ENCODE results near the gene AGAP3. TPM values are rescaled to one million over a fixed set of nuclear protein-coding genes. Genes with fewer than 3 reads are reported as not detected.

The AGAP3 gene
- total RNA-seq, 1 experiment from 2014 or later = 103 TPM

DNA sequence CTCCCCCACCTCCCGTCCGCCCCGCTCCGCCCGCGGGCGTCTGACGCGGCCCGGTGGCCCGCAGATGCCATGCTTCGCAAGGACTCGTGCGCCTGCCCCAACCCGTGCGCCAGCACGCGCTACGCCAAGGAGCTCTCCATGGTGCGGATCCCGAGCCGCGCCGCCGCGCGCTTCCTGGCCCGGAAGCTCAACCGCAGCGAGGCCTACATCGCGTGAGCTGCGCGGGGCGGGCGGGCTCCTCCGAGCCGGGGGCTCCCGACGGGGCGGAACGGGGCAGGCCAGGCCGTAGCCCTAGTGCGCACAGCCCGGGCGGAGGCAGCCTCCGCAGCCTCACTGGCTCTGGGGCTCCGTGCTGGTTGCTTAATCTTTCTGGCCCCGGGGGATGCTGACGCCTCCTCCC, 35.2 kb upstream of the AGAP3 start:
- intact Hi-C loops (cut with micrococcal nuclease; ENCODE audit: unreplicated experiment) (no loop called here), in situ Hi-C loops (cut with HindIII; ENCODE audit: low pct_unique_long_range_greater_than_20kb, low sequenced_read_pairs) (no loop called here)
- BruUV-seq (replicated peaks) = no TSS peak
- H3K4me3 ChIP-seq (ENCODE audit: low read depth in 2 of 2, low read length in 2 of 2) = no peak overlapping the region
- TF ChIP-seq POLR2AphosphoS5 (IDR thresholded peaks at IDR 0.05; ENCODE audit: low read depth, low read length) (no peak), SIN3A (IDR thresholded peaks at IDR 0.05; ENCODE audit: borderline replicate concordance, insufficient read depth, low read depth, low read length) (0 out of 2 replicates have a peak, but pooled peaks have one; percentile 45)
- TF ChIP-seq, protein P1, sequence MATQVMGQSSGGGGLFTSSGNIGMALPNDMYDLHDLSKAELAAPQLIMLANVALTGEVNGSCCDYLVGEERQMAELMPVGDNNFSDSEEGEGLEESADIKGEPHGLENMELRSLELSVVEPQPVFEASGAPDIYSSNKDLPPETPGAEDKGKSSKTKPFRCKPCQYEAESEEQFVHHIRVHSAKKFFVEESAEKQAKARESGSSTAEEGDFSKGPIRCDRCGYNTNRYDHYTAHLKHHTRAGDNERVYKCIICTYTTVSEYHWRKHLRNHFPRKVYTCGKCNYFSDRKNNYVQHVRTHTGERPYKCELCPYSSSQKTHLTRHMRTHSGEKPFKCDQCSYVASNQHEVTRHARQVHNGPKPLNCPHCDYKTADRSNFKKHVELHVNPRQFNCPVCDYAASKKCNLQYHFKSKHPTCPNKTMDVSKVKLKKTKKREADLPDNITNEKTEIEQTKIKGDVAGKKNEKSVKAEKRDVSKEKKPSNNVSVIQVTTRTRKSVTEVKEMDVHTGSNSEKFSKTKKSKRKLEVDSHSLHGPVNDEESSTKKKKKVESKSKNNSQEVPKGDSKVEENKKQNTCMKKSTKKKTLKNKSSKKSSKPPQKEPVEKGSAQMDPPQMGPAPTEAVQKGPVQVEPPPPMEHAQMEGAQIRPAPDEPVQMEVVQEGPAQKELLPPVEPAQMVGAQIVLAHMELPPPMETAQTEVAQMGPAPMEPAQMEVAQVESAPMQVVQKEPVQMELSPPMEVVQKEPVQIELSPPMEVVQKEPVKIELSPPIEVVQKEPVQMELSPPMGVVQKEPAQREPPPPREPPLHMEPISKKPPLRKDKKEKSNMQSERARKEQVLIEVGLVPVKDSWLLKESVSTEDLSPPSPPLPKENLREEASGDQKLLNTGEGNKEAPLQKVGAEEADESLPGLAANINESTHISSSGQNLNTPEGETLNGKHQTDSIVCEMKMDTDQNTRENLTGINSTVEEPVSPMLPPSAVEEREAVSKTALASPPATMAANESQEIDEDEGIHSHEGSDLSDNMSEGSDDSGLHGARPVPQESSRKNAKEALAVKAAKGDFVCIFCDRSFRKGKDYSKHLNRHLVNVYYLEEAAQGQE (IDR thresholded peaks at IDR 0.05; ENCODE audit: insufficient read depth in 1 of 2, low read depth in 2 of 2, low read length in 1 of 2) = peak; percentile 90 to 97
- CTCF ChIA-PET = no interaction called here
- DNase-seq (ENCODE audit: low read depth, low spot score) = no peak
- no peaks in the 10 kb centered on the region for H3K9me3 ChIP-seq (ENCODE audit: control insufficient read depth, insufficient read depth, low read depth, low read length)
- H3K36me3 ChIP-seq (ENCODE audit: control insufficient read depth, insufficient read depth, low read length) = no peaks in the 10 kb centered on the region
- H3K4me1 ChIP-seq (ENCODE audit: control insufficient read depth, insufficient read depth, low read length) = no peaks in the 10 kb centered on the region
- H3K27me3 ChIP-seq (ENCODE audit: control insufficient read depth, insufficient read depth, low read length) = no peaks in the 10 kb centered on the region
- H3K27ac ChIP-seq (ENCODE audit: low read length) = no peak overlapping the region
- ATAC-seq = peak; percentile 68
- POLR2A ChIA-PET = no interaction called here

DNA sequence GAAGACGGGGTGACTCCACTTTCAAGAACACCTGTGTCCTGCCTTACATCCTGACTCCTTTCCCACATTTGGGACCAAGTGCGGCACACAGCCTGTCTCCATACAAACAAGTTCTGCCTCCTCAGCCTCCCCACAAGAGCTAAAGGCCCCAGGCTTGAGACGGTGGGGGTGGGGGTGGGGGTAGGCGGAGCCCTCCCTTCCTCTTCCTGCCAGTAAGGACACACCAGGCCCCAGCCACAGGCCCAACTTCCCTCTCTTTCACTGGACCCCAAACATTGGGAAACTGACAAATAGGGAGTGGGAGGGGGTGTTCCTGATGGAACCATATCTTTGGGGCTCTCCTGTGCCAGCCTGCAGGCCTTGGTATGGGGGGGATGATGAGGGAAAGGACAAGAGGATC, 33.2 kb upstream of the AGAP3 start:
- ATAC-seq (no peak), DNase-seq (ENCODE audit: low read depth, low spot score) (no peak)
- peaks cover 8% of the 10 kb centered on the region for H3K4me1 ChIP-seq (ENCODE audit: control insufficient read depth, insufficient read depth, low read length)
- CTCF ChIA-PET = no interaction called here
- no peak overlapping the region for H3K27ac ChIP-seq (ENCODE audit: low read length)
- no peak overlapping the region for H3K4me3 ChIP-seq (ENCODE audit: low read depth in 2 of 2, low read length in 2 of 2)
- BruUV-seq (replicated peaks) = no TSS peak
- no peaks in the 10 kb centered on the region; the same call in 1 of the 2 replicates for H3K36me3 ChIP-seq (ENCODE audit: control insufficient read depth, insufficient read depth, low read length)
- H3K9me3 ChIP-seq (ENCODE audit: control insufficient read depth, insufficient read depth, low read depth, low read length) = no peaks in the 10 kb centered on the region
- TF ChIP-seq, protein P2, sequence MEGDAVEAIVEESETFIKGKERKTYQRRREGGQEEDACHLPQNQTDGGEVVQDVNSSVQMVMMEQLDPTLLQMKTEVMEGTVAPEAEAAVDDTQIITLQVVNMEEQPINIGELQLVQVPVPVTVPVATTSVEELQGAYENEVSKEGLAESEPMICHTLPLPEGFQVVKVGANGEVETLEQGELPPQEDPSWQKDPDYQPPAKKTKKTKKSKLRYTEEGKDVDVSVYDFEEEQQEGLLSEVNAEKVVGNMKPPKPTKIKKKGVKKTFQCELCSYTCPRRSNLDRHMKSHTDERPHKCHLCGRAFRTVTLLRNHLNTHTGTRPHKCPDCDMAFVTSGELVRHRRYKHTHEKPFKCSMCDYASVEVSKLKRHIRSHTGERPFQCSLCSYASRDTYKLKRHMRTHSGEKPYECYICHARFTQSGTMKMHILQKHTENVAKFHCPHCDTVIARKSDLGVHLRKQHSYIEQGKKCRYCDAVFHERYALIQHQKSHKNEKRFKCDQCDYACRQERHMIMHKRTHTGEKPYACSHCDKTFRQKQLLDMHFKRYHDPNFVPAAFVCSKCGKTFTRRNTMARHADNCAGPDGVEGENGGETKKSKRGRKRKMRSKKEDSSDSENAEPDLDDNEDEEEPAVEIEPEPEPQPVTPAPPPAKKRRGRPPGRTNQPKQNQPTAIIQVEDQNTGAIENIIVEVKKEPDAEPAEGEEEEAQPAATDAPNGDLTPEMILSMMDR (IDR thresholded peaks at IDR 0.05) = no peak
- TF ChIP-seq TCF7L2 (IDR thresholded peaks at IDR 0.05; ENCODE audit: low read depth, low read length) = no peak
- TF ChIP-seq SIN3A (IDR thresholded peaks at IDR 0.05; ENCODE audit: borderline replicate concordance, insufficient read depth, low read depth, low read length) = no peak
- no peak for TF ChIP-seq POLR2AphosphoS5 (IDR thresholded peaks at IDR 0.05; ENCODE audit: low read depth, low read length)
- TF ChIP-seq, protein P1 (IDR thresholded peaks at IDR 0.05; ENCODE audit: insufficient read depth in 1 of 2, low read depth in 2 of 2, low read length in 1 of 2) = no peak
- intact Hi-C loops (cut with micrococcal nuclease; ENCODE audit: unreplicated experiment) = no loop called here
- POLR2A ChIA-PET = no interaction called here
- in situ Hi-C loops (cut with HindIII; ENCODE audit: low pct_unique_long_range_greater_than_20kb, low sequenced_read_pairs) = no loop called here
- H3K27me3 ChIP-seq (ENCODE audit: control insufficient read depth, insufficient read depth, low read length) = no peaks in the 10 kb centered on the region

Data from Panc1 (cell line).